Astrocyte of the cerebellum (primary cell): ENCODE data around the gene HOXA5.

Experiments used
- DNase-seq: peaks from one replicate; pipeline ENCODE4 v3.0.0-alpha.2; 2011; ENCODE audit warnings: low read depth
- H3K4me3 ChIP-seq: 2 replicates; pipeline ENCODE4 v1.5.1; 2011; ENCODE audit warnings: mild to moderate bottlenecking, low read depth, low read length, moderate library complexity
- in situ Hi-C: cut with HindIII; loops from 2 replicates; pipeline ENCODE4 v1.10.0; 2017; ENCODE audit warnings: low sequenced_read_pairs
- TF ChIP-seq, protein P1 (sequence below): IDR thresholded peaks from 2 replicates; pipeline ENCODE4 v1.5.1; 2012; ENCODE audit warnings: low read length, low read depth, moderate library complexity, mild to moderate bottlenecking; ENCODE audit errors: missing control alignments

HOXA5 gene

DNA sequence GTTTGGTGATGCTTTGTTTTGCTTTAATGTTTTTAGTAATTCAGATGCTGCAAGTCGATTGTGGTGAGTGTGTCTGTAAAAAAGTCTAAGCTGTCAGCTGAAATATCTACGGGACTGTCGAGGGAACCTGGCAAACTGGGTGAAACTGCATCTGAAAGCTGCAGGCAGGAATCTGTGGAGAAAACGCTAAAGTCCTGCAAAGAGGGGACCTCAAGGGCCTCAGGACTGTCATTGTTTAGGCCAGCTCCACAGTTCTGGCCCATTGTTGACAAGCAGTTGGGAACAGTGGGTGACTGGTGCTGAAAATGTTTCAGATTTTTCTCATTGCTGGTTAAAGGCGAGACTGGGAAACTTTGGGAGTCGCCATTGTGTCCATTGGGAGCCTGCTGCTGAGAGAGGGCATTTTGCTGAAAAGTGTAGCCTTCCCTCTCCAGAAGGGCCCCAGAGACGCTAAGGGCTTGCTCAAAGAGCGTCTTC is 42.7 kb downstream of the HOXA5 start:
- TF ChIP-seq, protein P1, sequence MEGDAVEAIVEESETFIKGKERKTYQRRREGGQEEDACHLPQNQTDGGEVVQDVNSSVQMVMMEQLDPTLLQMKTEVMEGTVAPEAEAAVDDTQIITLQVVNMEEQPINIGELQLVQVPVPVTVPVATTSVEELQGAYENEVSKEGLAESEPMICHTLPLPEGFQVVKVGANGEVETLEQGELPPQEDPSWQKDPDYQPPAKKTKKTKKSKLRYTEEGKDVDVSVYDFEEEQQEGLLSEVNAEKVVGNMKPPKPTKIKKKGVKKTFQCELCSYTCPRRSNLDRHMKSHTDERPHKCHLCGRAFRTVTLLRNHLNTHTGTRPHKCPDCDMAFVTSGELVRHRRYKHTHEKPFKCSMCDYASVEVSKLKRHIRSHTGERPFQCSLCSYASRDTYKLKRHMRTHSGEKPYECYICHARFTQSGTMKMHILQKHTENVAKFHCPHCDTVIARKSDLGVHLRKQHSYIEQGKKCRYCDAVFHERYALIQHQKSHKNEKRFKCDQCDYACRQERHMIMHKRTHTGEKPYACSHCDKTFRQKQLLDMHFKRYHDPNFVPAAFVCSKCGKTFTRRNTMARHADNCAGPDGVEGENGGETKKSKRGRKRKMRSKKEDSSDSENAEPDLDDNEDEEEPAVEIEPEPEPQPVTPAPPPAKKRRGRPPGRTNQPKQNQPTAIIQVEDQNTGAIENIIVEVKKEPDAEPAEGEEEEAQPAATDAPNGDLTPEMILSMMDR: no peak
- H3K4me3 ChIP-seq: peak overlapping the region; percentile 91
- DNase-seq: no peak
- in situ Hi-C loops: no loop called here

DNA sequence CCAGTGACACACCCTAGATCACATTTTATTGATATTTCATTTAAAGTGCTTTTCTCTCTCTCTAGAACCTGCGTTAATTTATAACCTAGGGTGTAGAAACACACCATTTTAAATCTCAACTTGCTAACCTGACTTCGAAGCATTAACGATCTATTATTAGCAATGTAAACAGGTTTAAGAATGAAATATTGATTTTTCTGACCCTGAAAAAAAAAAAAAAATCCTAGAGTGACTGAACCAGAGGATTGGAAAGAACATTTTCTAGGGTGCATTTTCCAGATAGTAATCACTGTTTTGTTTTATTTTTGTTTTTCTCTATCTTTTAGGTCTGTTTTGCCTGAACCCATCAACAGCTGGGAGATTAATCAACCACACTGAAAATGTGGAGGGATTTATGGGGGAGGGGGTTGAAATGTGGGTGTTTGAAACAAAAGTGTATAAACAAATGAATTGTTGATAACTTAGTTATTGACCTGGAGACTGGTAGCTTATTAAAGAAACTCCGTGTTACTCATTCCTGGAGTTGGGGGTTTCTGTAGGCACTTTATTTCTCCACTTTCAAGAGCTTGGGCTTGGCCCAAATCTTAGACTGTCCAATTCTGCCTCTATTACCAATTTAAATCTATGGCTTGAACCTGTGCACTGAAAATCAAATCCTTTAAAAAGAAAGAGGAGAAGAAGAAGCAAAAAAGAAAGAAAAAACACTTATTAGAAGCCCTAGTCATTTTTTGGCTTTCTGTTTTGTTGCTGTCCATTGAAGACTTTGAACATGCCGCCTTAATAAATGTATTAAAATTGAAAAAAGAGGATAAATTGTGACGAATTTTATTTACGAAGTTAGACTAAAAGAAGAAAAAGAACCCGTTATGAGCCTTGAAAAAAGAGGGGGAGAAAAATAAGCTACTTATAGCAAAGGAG is 43.8 kb downstream of the HOXA5 start:
- H3K4me3 ChIP-seq: peak overlapping the region; percentile 91
- DNase-seq: no peak
- in situ Hi-C loops: no loop called here
- TF ChIP-seq, protein P1: no peak

DNA sequence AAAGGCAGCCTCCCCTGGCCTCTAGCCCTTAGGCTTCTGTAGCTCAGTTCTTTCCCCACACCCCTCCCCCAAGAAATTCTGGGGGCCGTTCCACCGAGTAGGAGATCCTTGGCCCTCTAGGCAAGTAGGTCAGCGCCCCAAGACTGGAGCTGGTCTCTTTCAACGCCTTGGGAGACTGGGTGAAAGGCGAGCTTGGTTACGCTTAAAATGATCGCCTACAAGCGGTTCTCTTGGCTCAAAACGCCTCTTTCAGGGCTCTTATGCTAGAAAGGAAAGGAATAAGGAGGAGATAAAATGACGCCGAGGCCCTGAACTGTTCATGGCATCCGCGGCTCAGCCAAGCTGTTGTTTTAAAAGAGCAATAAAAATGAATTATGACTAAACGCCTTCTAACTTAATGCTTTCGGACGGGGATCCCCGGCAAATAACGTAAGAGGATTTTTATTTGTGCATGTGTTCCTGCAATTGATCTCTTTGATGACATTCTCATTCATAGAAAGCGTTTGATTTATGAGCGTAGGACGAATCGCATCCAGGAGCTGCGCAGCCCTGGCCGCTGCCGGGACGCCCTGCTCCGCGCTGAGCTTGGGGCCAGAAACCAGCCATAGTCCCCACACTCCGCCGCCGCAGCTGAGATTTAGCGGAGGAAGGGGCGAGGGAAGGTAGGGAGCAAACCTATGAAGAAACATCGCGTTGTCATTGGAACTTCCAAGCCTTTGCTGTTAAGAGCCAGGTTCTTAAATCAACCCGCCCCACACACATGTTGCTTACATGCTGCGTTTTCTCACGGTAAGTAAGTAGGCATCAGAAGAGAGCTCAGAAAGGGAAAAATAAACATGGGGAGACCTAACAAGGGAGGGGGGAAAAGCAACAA is 44.7 kb downstream of the HOXA5 start:
- in situ Hi-C loops: no loop called here
- TF ChIP-seq, protein P1: no peak
- peak overlapping the region; percentile 91 for H3K4me3 ChIP-seq
- no peak for DNase-seq

DNA sequence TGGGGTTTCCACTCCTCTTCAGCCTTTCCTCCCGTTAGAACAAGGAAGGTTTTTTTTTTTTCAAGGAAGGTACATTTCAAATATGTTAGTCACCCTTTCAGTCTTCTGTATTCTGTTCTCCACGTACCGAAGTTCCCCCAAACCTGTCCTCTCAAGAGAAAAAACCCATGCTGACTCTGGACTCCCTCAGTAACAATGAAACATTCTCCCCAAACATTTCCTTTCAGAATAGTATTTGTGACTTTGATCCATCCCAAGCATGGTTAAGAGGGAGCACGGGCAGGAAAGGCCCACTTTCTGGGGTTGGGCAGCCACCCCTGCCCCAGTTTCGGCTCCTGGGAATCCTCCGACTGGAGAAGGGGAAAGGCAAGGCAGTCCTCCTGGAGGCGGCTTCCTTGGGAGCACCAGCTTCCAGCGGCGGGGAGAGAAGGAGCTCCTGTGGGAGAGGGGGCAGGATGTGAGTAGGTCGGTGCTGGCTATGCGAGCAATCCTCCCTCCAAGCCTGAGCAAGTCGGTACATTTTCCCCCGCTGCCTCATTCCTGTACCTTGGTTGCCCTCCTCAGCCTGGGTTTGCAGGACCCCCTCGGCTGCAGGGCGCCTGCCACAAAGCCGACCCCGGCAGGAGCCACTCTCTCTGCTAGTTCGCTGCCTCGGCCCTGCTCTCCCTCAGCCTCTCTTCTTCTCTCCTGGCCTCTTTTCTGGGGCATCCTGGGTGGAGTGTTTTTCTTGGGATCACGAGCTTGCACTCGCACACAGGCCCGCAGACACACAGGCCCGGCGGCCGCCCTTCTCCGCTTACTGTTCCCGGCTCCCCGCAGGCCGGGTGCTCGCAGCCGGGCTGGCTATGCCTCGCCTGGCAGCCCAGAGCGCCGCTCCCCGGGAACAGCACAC is 45.5 kb downstream of the HOXA5 start:
- no peak for DNase-seq
- TF ChIP-seq, protein P1: no peak
- H3K4me3 ChIP-seq: peak overlapping the region; percentile 91
- in situ Hi-C loops: no loop called here

DNA sequence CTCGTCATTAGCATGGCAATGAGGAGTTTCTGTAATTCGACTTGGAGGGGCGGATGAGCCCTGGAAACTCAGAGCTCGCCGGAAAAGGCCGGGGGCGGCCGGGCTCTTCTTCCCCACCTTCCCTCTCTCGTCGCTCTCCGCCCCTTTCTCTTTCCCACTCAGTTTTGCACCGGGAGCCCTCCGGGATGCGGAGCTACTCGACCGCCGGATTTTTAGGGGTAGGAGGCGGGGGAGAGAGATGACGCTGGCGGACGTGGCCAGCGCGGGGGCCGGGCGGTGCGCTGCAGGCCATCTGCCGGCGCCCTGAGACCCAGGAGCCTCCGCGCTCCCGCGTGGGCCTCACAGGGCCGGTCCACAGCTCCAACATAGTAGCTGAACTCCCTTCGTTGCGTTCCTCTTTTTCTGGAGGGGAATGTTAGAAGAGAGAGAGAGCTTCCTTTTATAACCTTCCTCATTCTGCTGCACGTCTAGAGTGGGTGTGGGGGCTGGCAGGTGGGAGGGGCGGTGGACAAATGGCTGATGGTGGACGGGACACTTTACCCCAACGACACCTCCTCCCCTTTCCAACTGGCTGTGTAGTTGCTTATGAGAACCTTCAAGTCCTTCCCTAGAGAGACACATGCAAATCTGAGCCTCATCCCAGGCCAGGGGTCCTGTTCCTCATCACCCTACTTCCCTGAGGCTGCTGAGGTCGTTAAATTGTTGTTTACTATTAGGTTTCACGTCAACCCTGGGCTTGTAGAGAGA is 46.5 kb downstream of the HOXA5 start:
- peak overlapping the region; percentile 91 for H3K4me3 ChIP-seq
- DNase-seq: no peak
- TF ChIP-seq, protein P1: no peak
- in situ Hi-C loops: no loop called here
